HG02870 (cell line): ENCODE data around the gene CD1D.
A peak's percentile ranks its signal among the peaks of the same experiment; 100 is the strongest.

Experiments
- ATAC-seq: cut with Tn5 transposase; IDR thresholded peaks from one replicate; pipeline ENCODE4 v1.9.1; 2021; ENCODE audit warnings: mild to moderate bottlenecking, moderate library complexity; ENCODE audit not compliant: unreplicated experiment

CD1D gene

GRCh38 chr1:158180741-158181576 is at the start of gene CD1D:
Gene CD1D (plus strand): TSS chr1:158180895. CDS start chr1:158181102, 207 bp downstream.
- ATAC-seq: no peak

DNA sequence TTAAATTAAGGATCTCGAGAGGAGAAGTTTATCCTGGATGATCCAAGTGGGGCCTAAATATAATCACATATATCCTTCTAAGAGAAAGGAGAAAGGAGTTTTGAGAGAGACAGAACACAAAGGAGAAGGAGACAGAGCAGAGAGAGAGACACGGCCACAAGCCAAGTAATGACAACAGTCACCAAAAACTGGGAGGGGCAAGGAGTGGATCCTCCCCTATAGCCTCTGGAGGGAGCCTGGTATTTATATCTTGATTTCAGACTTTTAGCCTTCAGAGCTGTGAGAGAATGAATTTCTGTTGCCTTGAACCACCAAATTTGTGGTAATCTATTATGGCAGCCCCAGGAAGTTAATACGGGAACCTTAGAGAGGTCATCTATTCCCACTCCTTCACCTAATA is 49.5 kb upstream of the CD1D start:
- no peak for ATAC-seq

GRCh38 chr1:158140764-158141192 is 39.9 kb upstream of the CD1D start:
- no peak for ATAC-seq

- ATAC-seq: no peak
Measured at GRCh38 chr1:158145173-158145719, 35.4 kb upstream of the CD1D start.

GRCh38 chr1:158146165-158146564 is 34.5 kb upstream of the CD1D start:
- no peak for ATAC-seq

DNA sequence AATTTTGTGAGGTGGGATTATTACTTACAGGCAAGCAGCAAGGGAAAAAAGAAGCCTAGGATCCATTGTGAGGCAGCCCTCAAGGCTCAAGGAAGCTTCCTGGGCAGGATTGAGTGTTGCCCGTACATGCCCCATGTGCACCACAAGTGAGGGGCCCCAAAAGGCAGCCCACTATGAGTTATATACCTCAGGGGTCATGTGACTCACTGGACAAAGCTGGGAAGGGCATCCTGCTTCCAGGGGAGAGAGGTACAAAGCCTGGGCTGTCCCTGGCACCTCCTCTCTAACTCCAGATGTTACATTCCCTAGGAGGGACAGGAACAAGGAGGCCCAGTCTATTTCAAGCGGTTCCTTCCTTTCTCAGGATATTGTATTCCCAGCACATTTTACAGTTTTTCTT is 34.0 kb upstream of the CD1D start:
- no peak for ATAC-seq

DNA sequence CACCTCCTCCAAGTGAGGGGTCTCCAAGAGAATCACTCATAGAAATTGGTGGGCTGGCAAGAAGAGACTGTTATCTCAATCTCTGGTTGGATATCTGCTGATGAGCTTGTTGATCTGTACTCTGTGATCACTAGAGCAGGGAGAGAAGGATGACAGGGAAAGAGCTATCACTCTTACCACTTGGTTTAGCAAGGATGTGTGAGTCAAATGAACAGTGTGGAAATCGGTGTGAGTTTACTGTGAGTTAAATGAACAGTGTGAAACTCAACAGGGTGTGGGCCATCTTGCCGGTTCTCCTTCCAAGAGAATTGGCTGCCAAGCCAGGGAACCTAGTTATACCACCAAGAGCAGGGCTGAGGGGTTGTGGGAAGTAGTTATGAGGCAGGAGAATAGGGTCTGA is 33.3 kb upstream of the CD1D start:
- ATAC-seq: no peak

GRCh38 chr1:158147869-158148268 is 32.8 kb upstream of the CD1D start:
- no peak for ATAC-seq

GRCh38 chr1:158148468-158148867 is 32.2 kb upstream of the CD1D start:
- no peak for ATAC-seq

DNA sequence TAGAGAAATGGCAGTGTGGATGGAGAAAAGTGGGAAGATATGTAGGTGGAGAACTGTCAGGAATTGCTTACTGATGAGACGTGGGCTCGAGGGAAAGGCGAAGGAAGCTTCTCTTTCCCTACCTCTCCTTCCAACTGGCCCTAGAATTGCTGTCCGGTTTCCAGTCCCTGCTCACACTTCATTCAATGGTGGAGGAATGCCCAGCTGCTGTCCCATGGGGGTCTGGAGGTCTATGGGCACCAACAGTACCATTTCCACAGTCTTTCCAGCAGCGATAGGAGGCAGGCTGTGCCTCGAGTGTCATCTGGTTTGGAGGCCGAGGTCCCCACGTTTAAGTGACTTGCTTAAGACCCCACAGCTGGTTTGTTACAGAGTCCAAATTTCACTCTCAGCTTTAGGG is 31.5 kb upstream of the CD1D start:
- no peak for ATAC-seq

DNA sequence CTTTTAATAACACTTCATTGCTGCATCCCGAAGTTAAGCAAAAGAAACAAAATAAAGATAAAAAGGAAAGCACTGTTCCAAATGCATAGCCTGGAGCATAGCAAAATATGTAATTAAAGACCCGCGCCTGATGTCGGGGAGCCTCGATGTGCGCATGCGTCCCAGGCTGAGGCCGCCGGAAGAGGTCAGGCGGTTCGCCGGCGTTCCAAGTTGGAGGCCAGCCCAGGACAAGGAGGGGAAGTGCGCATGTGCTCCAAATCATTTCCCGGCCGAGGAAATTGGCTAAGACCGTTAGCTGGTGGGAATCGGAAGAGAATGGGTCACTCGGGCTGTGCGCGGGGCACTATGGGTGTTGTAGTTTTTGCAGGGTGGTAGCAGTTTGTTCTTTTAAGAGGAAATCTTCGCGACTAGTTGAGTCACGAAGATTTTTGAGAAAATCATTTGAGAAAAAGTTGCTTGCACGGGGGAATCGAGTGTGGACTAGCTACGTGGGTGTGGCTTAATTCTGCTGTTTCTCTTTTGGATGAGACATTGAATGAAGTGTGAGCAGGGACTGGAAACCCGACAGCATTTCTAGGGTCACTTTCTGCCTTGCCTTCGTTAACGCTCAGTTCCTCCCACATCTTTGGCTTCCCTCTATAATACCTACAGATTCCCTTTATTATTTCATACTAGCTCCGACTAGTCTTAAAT is 31.0 kb upstream of the CD1D start:
- ATAC-seq: peak; percentile 52

GRCh38 chr1:158150523-158150922 is 30.2 kb upstream of the CD1D start:
- no peak for ATAC-seq

GRCh38 chr1:158153179-158153578 is 27.5 kb upstream of the CD1D start:
- ATAC-seq: no peak

DNA sequence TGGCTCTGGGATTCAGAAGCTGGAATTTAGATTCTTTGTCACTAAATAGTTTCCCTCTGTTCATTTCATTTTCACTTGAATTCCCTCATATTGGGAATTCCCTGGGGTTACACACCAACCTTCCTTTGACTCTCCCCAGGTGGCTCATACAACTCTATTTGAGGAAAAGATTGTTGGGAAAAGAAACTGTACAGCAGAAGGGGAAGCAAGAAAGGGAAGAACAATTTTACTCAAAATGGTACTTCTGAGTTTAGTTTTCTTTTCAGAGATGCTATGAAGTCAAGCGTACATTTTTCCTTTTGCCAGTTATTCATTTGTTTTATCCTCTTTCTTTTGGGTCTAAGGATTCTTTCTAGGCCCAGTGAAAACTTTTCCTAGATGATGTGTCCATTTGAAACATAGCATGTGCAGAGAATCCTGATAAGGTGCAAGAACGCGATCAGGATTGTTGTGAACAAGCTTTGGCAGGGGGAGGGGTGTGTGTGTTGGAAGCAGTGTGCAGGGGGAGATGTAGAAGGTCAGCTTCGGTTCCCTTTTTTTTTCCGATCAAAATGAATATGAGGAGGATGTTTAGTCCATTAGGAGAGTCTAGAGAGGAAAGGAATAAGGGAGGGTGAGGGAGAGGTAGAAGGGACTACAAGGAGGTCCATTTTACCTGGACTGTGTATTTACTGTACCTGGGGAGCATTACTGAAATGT is 26.8 kb upstream of the CD1D start:
- no peak for ATAC-seq

DNA sequence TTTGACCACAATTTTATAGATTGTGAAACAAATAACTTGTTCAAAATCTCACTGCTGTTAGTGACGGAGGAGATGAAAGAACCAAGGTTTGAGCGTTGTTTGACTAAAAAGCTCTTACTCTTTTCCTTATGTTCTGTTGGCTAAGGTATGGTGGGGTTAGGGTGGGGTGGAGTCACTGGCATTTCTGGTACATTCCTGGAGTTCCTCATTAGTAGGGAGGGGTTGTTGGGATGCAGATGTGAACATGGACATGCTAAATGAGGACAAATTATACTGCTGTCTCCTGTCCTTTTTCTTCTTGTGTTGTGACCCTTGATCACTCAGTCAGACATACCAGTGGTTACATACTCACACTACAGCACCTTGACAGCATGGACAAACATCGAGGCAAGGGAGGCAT is 26.2 kb upstream of the CD1D start:
- ATAC-seq: no peak

- ATAC-seq: no peak
Measured at GRCh38 chr1:158155673-158156072, 25.0 kb upstream of the CD1D start.

DNA sequence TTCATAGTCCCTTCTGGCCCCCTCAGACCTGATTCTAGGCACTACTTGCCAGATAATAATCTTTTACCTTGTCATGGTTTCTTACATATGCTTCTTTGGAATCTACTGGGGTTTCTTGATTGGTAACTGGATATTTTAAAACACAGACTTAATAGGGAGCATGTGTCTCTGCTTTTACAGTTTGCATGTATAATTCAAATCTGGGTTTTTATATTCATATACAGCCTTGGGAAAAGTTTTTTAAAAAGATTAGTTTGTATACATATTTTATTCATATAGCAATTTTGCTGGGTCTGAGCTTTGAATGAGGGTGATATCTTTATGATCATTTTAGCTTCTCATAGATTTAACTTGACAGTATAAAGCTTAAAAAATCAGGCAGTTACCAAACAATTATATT is 21.1 kb upstream of the CD1D start:
- ATAC-seq: no peak

GRCh38 chr1:158161446-158161845 is 19.2 kb upstream of the CD1D start:
- ATAC-seq: no peak

DNA sequence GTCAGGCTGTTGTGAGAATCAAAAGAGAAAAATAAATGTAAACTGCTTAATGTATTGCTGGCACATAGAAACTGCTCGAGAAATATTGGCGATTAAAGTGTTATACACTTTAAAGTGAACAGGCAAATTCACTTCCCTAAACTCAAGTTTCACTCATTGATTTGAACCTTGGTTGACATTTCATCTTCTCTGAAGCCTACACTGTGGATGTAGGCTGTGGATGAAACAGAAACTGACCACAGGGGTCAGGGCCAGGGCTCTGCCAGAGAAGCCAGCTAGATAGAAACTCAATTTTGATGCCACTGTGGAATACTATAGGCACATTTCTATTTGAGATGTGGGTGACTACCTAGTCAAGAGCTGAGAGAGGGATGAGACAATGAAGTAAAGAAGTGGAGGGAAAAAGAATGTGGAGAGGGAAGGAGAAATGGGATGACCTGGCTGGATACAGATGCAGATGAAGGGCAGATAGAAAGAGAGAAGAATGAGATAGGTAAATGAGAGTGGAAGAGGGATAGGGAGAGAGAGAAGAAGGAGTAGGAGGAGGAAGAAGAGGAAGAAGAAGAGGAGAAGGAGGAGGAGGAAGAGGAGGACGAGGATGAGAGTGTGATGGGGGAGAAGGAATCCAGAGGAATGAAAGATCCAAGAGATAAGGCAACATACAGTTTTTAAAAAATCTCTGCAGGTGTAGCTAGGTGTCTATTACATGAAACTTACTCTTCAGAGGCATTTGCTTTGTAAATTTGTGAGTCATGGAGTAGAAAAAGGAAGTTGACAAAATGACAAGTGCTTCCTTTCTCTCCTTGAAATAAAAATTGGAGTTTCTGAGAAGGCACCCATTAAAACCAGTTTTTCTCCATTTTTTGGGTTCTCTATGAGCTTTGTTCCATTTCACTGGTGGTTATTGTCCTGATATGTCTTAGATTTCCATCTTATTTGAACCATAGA is 17.4 kb upstream of the CD1D start:
- peak; percentile 99 for ATAC-seq

GRCh38 chr1:158169105-158169504 is 11.6 kb upstream of the CD1D start:
- ATAC-seq: no peak
